HCT116 (cell line): Measurements from ENCODE around the gene PIK3R2.

ENCODE experiments used
- ATF3 ChIP-seq: IDR thresholded peaks from 2 replicates; pipeline ENCODE4 v1.6.1; 2012
- CEBPB ChIP-seq: IDR thresholded peaks from 2 replicates; pipeline ENCODE4 v1.6.1; 2012; ENCODE audit warnings: low read depth
- EGR1 ChIP-seq: IDR thresholded peaks from 2 replicates; pipeline ENCODE4 v1.6.1; 2012; ENCODE audit warnings: low read depth
- EZH2 ChIP-seq: fragments of 200-600 bp; sonication (generic); IDR thresholded peaks from 2 replicates; pipeline ENCODE4 v1.6.1; 2017; ENCODE audit warnings: antibody characterized with exemption, mixed run types
- JUND ChIP-seq: IDR thresholded peaks from 2 replicates; pipeline ENCODE4 v1.6.1; 2012
- MAX ChIP-seq: IDR thresholded peaks from 2 replicates; pipeline ENCODE4 v1.6.1; 2012
- RAD21 ChIP-seq: IDR thresholded peaks from 2 replicates; pipeline ENCODE4 v1.6.1; 2012; ENCODE audit warnings: low read depth, mild to moderate bottlenecking
- TF ChIP-seq, protein P1 (sequence below), 3 experiments: fragments of 200-600 bp in 1 of 3; sonication (generic) in 1 of 3; IDR thresholded peaks in 2 of 3; conservative IDR thresholded peaks in 1 of 3; 2 replicates each; pipeline ENCODE4 v1.5.1; 2012 to 2017; ENCODE audit warnings: low read depth in 2 of 3, low read length in 2 of 3, antibody characterized with exemption in 1 of 3, borderline replicate concordance in 1 of 3, control low read depth in 1 of 3, mild to moderate bottlenecking in 1 of 3, mixed read lengths in 1 of 3, mixed run types in 1 of 3, moderate library complexity in 1 of 3; ENCODE audit not compliant: insufficient read depth in 1 of 3
- TF ChIP-seq, protein P2 (sequence below): IDR thresholded peaks from 2 replicates; pipeline ENCODE4 v1.6.1; 2011; ENCODE audit warnings: mild to moderate bottlenecking, low read length, moderate library complexity; ENCODE audit not compliant: insufficient replicate concordance; ENCODE audit errors: extremely low read depth

- TF ChIP-seq, protein P1, sequence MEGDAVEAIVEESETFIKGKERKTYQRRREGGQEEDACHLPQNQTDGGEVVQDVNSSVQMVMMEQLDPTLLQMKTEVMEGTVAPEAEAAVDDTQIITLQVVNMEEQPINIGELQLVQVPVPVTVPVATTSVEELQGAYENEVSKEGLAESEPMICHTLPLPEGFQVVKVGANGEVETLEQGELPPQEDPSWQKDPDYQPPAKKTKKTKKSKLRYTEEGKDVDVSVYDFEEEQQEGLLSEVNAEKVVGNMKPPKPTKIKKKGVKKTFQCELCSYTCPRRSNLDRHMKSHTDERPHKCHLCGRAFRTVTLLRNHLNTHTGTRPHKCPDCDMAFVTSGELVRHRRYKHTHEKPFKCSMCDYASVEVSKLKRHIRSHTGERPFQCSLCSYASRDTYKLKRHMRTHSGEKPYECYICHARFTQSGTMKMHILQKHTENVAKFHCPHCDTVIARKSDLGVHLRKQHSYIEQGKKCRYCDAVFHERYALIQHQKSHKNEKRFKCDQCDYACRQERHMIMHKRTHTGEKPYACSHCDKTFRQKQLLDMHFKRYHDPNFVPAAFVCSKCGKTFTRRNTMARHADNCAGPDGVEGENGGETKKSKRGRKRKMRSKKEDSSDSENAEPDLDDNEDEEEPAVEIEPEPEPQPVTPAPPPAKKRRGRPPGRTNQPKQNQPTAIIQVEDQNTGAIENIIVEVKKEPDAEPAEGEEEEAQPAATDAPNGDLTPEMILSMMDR (IDR thresholded peaks at IDR 0.05 in 2 of 3, conservative IDR thresholded peaks at IDR 0.05 in 1 of 3; ENCODE audit: borderline replicate concordance in 1 of 3, insufficient read depth in 1 of 3, low read depth in 2 of 3, low read length in 2 of 3) = no peak
- TF ChIP-seq EGR1 = no peak
- TF ChIP-seq, protein P2, sequence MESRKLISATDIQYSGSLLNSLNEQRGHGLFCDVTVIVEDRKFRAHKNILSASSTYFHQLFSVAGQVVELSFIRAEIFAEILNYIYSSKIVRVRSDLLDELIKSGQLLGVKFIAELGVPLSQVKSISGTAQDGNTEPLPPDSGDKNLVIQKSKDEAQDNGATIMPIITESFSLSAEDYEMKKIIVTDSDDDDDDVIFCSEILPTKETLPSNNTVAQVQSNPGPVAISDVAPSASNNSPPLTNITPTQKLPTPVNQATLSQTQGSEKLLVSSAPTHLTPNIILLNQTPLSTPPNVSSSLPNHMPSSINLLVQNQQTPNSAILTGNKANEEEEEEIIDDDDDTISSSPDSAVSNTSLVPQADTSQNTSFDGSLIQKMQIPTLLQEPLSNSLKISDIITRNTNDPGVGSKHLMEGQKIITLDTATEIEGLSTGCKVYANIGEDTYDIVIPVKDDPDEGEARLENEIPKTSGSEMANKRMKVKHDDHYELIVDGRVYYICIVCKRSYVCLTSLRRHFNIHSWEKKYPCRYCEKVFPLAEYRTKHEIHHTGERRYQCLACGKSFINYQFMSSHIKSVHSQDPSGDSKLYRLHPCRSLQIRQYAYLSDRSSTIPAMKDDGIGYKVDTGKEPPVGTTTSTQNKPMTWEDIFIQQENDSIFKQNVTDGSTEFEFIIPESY = no peak
- TF ChIP-seq CEBPB = no peak
- no peak for TF ChIP-seq EZH2
- TF ChIP-seq JUND = no peak
- no peak for TF ChIP-seq MAX
- no peak for TF ChIP-seq RAD21
- no peak for TF ChIP-seq ATF3
Observed at GRCh38 chr19:18144906-18145305, 8.1 kb upstream of the PIK3R2 start.
